22Rv1 (cell line): ENCODE measurements around the gene TGFB3.

Experiments used
- ZFX ChIP-seq: fragments of 450-650 bp; IDR thresholded peaks from 2 replicates; pipeline ENCODE4 v1.6.1; 2017; ENCODE audit warnings: antibody characterized with exemption, borderline replicate concordance
- TF ChIP-seq, protein P1 (sequence below): fragments of 450-650 bp; IDR thresholded peaks from 2 replicates; pipeline ENCODE4 v1.5.1; 2017; ENCODE audit warnings: mild to moderate bottlenecking

- TF ChIP-seq, protein P1, sequence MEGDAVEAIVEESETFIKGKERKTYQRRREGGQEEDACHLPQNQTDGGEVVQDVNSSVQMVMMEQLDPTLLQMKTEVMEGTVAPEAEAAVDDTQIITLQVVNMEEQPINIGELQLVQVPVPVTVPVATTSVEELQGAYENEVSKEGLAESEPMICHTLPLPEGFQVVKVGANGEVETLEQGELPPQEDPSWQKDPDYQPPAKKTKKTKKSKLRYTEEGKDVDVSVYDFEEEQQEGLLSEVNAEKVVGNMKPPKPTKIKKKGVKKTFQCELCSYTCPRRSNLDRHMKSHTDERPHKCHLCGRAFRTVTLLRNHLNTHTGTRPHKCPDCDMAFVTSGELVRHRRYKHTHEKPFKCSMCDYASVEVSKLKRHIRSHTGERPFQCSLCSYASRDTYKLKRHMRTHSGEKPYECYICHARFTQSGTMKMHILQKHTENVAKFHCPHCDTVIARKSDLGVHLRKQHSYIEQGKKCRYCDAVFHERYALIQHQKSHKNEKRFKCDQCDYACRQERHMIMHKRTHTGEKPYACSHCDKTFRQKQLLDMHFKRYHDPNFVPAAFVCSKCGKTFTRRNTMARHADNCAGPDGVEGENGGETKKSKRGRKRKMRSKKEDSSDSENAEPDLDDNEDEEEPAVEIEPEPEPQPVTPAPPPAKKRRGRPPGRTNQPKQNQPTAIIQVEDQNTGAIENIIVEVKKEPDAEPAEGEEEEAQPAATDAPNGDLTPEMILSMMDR, result peak; percentile 67
- no peak for TF ChIP-seq ZFX
Observed at GRCh38 chr14:75979071-75979571, 2.7 kb downstream of the TGFB3 start.
